ENCODE results near the gene DEDD. TPM values are rescaled to one million over a fixed set of nuclear protein-coding genes. Genes with fewer than 3 reads are reported as not detected.

Gene DEDD
- total and polyA plus RNA-seq, 2 of the 13 experiments (the other 11 are each of a cell fraction or from before 2014, with no cell fraction given), result 12.6 to 27.8 TPM

DNA sequence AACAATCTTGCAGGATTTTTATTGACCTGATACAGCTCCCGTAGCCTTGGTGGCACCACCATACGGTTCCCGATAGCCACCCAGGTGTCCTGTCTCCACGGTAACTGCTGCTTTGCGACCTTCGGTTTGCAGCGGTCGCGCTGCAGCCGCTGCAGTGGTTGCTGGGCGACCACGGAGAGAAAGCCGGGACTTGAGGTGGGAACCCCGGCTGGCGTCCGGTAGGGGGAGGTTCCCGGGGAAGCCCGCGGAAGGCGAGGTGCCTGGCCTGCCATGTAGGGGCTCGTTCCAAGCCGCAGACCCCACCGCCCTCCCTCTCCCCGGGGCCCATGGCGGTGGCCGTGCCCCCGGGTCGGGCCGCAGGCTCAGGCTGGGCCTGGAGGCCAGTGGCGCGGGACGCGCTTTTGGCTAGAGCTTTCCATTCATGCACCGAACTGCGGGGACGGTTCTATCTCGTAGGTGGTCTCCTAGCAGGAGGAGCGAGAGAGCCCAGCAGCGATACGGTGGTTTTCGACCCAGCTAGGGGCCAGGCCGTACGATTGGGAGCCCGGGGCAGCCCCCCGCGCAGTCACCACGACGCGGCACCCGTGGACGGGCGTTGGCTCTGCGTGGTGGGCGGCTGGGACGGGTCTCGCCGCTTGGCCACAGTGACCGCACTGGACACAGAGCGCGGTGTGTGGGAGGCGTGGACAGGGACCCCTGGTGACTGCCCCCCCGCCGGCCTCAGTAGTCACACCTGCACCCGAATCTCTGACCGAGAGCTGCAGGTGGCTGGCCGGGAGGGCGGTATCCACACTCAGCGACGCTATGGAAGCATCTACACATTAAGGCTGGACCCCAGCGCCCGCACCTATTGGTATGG is 34.0 kb downstream of the DEDD start, which contains the start of gene KLHDC9:
Gene KLHDC9 (plus strand): TSS at position 152 of the 859 bp plus-strand sequence. CDS start 175 bp downstream, at position 327.
- no TSS peak for BruUV-seq (replicated peaks)
- Histone ChIP-seq H3K4me1 (ENCODE audit: insufficient read depth, low read length) (peaks cover 7% of the 10 kb centered on the region), H3K4me2 (ENCODE audit: low read depth, low read length) (peak within 1 kb of the TSS; percentile 89)
- no peak for TF ChIP-seq ZEB1 (IDR thresholded peaks at IDR 0.05; ENCODE audit: insufficient replicate concordance, low read depth)
- TF ChIP-seq, protein P1, sequence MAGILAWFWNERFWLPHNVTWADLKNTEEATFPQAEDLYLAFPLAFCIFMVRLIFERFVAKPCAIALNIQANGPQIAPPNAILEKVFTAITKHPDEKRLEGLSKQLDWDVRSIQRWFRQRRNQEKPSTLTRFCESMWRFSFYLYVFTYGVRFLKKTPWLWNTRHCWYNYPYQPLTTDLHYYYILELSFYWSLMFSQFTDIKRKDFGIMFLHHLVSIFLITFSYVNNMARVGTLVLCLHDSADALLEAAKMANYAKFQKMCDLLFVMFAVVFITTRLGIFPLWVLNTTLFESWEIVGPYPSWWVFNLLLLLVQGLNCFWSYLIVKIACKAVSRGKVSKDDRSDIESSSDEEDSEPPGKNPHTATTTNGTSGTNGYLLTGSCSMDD (CRISPR knock-in tag; IDR thresholded peaks at IDR 0.05), result no peak
- TF ChIP-seq HCFC1 (IDR thresholded peaks at IDR 0.05; ENCODE audit: low read depth, low read length), result no peak
- TF ChIP-seq PCBP1 (IDR thresholded peaks at IDR 0.05; ENCODE audit: borderline replicate concordance, low read depth, low read length), result no peak
- 0 out of 2 replicates have a peak, but pooled peaks have one; percentile 9 for TF ChIP-seq ZNF557 (CRISPR knock-in tag; IDR thresholded peaks at IDR 0.05)
- TF ChIP-seq NR2F1 (CRISPR knock-in tag; IDR thresholded peaks at IDR 0.05), result no peak
- TF ChIP-seq MED13 (CRISPR knock-in tag; IDR thresholded peaks at IDR 0.05), result no peak
- no peak for TF ChIP-seq ATF7-NPFF (CRISPR knock-in tag; IDR thresholded peaks at IDR 0.05; ENCODE audit: low read depth)
- TF ChIP-seq ASH2L (IDR thresholded peaks at IDR 0.05; ENCODE audit: insufficient read length, low read depth, low read length), result no peak
- TF ChIP-seq, protein P2, sequence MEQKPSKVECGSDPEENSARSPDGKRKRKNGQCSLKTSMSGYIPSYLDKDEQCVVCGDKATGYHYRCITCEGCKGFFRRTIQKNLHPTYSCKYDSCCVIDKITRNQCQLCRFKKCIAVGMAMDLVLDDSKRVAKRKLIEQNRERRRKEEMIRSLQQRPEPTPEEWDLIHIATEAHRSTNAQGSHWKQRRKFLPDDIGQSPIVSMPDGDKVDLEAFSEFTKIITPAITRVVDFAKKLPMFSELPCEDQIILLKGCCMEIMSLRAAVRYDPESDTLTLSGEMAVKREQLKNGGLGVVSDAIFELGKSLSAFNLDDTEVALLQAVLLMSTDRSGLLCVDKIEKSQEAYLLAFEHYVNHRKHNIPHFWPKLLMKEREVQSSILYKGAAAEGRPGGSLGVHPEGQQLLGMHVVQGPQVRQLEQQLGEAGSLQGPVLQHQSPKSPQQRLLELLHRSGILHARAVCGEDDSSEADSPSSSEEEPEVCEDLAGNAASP (CRISPR knock-in tag; IDR thresholded peaks at IDR 0.05; ENCODE audit: borderline replicate concordance), result no peak
- TF ChIP-seq ZNF329 (CRISPR knock-in tag; IDR thresholded peaks at IDR 0.05; ENCODE audit: low read depth), result no peak
- TF ChIP-seq, protein P3, sequence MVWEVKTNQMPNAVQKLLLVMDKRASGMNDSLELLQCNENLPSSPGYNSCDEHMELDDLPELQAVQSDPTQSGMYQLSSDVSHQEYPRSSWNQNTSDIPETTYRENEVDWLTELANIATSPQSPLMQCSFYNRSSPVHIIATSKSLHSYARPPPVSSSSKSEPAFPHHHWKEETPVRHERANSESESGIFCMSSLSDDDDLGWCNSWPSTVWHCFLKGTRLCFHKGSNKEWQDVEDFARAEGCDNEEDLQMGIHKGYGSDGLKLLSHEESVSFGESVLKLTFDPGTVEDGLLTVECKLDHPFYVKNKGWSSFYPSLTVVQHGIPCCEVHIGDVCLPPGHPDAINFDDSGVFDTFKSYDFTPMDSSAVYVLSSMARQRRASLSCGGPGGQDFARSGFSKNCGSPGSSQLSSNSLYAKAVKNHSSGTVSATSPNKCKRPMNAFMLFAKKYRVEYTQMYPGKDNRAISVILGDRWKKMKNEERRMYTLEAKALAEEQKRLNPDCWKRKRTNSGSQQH (CRISPR knock-in tag; IDR thresholded peaks at IDR 0.05; ENCODE audit: low read depth), result no peak
- TF ChIP-seq ZNF749 (CRISPR knock-in tag; IDR thresholded peaks at IDR 0.05; ENCODE audit: borderline replicate concordance), result no peak
- no peak for TF ChIP-seq ZNF589 (CRISPR knock-in tag; conservative IDR thresholded peaks at IDR 0.05)
- no peak for TF ChIP-seq PRPF4 (IDR thresholded peaks at IDR 0.05; ENCODE audit: low read depth, low read length, poor library complexity, severe bottlenecking)
- TF ChIP-seq YEATS4 (CRISPR knock-in tag; IDR thresholded peaks at IDR 0.05; ENCODE audit: borderline replicate concordance), result no peak
- peak; percentile 59 for TF ChIP-seq XRCC5 (optimal IDR thresholded peaks at IDR 0.05; ENCODE audit: low read length)
- peak; percentile 67 for TF ChIP-seq ZFX (CRISPR knock-in tag; IDR thresholded peaks at IDR 0.05; ENCODE audit: low read depth)
- TF ChIP-seq ZNF354B (CRISPR knock-in tag; IDR thresholded peaks at IDR 0.05), result no peak

More for the DNA sequence above, 34.0 kb downstream of the DEDD start, which contains the start of gene KLHDC9:
- peaks cover 0 to 3% of the 10 kb centered on the region in 2 experiments; a peak in 1 of 5 replicates for H3K27me3 ChIP-seq (ENCODE audit: control insufficient read depth in 1 of 2, insufficient read depth in 2 of 2, low read length in 2 of 2)
- WGBS (ENCODE audit: low lambda C conversion rate), result 47% methylated on average over 3 of the region's 71 CpGs
- intact Hi-C loops (cut with micrococcal nuclease; ENCODE audit: unreplicated experiment), result no loop called here
- peak; percentile 87 for DNase-seq (ENCODE audit: low spot score)
- no peaks in the 10 kb centered on the region for H3K79me2 ChIP-seq (ENCODE audit: insufficient read depth, low read length)
- peak; percentile 91 for FAIRE-seq
- H3K27ac ChIP-seq (ENCODE audit: extremely low read length, insufficient read depth, low read length), result peak within 1 kb of the TSS; percentile 41
- no peaks in the 10 kb centered on the region for H4K20me1 ChIP-seq (ENCODE audit: insufficient read depth, low read length)
- no peaks in the 10 kb centered on the region for H3K9me3 ChIP-seq (ENCODE audit: low read length)
- H2AFZ ChIP-seq (ENCODE audit: low read length), result no peak within 1 kb of the TSS
- peak; percentile 93 for ATAC-seq
- ChIA-PET POLR2A (interaction anchor here (0.6 to 2.5 kb wide), 6 partner anchors 14 to 77 kb away, joined by 3 to 11 read pairs (median 4); partner anchors contain the start of genes DEDD, F11R, NIT1 and PFDN2), CTCF (ENCODE audit: low intra/inter-chr PET ratio, low total read pairs) (interaction anchor here (1.6 to 3.3 kb wide), 3 partner anchors 25 to 101 kb away, joined by 8 to 50 read pairs (median 16); no protein-coding TSS in a partner anchor)
- in situ Hi-C loops (cut with HindIII; ENCODE audit: extremely low pct_ligation_motif_present, low pct_unique_long_range_greater_than_20kb), result loop anchor here (10.0 kb wide), 1 partner anchor 104 kb away; no protein-coding TSS in a partner anchor
- peak within 1 kb of the TSS; percentile 75 for H3K9ac ChIP-seq (ENCODE audit: insufficient read depth, low read depth, low read length)
- H3K36me3 ChIP-seq (replicated peaks in 1 of 2; ENCODE audit: control insufficient read depth in 1 of 2, insufficient read depth in 2 of 2, low read length in 2 of 2), result peaks cover 6 to 20% of the 10 kb centered on the region in 2 experiments
- H3K4me3 ChIP-seq (replicated peaks in 1 of 3; ENCODE audit: insufficient read depth in 1 of 3, low read depth in 2 of 3, low read length in 3 of 3), result peak within 1 kb of the TSS; percentile 60 to 90 (median 87)

Data from HepG2 (cell line).